Measurements from ENCODE around the gene COG1.

COG1 gene

DNA sequence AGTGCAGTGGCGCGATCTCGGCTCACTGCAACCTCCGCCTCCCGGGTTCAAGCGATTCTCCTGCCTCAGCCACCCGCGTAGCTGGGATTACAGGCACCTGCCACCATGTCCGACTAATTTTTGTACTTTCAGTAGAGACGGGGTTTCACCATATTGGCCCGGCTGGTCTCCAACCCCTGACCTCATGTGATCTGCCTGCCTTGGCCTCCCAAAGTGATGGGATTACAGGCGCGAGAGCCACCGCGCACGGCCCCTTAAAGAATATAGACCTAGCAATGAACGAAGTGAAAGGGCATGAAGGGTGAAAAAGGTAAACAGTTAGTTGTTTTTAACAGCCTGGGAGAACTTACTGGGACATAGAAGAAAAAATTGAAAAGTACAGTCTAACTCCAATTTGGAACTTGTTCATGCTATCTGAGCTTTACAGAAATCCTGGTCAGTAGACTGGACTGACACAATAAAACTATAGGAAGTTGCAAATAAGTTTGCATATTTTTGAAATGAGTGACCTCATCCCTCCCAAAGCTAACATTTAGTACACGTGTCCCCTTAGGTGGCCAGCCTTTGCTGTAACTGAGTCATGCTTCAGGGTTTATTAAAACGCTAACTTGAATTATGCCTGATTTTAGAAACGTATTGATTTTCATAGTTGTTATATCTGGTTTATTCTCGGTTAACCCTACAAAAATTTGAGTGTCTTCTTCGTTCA lies 1.8 kb downstream of the COG1 start:
- no peak for DNase-seq (ENCODE audit: low read depth)
- TF ChIP-seq, protein P1, sequence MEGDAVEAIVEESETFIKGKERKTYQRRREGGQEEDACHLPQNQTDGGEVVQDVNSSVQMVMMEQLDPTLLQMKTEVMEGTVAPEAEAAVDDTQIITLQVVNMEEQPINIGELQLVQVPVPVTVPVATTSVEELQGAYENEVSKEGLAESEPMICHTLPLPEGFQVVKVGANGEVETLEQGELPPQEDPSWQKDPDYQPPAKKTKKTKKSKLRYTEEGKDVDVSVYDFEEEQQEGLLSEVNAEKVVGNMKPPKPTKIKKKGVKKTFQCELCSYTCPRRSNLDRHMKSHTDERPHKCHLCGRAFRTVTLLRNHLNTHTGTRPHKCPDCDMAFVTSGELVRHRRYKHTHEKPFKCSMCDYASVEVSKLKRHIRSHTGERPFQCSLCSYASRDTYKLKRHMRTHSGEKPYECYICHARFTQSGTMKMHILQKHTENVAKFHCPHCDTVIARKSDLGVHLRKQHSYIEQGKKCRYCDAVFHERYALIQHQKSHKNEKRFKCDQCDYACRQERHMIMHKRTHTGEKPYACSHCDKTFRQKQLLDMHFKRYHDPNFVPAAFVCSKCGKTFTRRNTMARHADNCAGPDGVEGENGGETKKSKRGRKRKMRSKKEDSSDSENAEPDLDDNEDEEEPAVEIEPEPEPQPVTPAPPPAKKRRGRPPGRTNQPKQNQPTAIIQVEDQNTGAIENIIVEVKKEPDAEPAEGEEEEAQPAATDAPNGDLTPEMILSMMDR (IDR thresholded peaks at IDR 0.05; ENCODE audit: insufficient read depth, low read depth, low read length, missing control alignments): no peak
- no peak overlapping the region for H3K4me3 ChIP-seq (ENCODE audit: low read depth, low read length)

DNA sequence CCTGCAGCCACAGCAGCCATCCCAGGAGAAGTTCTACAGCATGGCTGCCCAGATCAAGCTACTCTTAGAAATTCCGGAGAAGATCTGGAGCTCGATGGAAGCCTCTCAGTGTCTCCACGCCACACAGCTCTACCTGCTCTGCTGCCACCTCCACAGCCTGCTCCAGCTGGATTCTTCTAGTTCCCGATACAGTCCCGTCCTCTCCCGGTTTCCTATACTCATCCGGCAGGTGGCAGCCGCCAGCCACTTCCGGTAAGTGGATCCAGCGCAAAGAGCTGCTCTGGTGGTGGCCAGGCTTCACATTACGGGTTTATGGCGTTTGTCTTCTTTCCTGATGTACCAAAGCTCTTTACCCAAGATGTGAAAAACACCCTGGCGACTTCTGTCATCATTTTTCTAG lies 3.6 kb downstream of the COG1 start:
- H3K4me3 ChIP-seq (ENCODE audit: low read depth, low read length): no peak overlapping the region
- DNase-seq (ENCODE audit: low read depth): peak; percentile 15
- TF ChIP-seq, protein P1 (IDR thresholded peaks at IDR 0.05; ENCODE audit: insufficient read depth, low read depth, low read length, missing control alignments): peak; percentile 13

DNA sequence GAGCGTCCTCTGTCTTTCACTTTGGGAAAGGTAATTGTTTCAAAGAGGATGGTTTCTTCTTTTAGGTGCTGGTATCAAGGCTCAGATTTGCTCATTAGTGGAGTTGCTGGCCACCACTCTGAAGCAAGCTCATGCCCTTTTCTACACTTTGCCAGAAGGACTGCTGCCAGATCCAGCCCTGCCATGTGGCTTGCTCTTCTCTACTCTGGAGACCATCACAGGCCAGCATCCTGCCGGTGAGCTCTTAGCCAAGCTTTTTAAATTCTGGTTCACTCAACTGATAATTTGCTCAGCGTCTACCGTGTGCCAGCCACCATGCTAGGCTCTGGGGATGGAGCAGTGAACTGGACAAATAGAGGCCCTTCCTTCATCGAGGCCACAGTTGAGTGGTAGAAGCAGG lies 4.3 kb downstream of the COG1 start:
- TF ChIP-seq, protein P1 (IDR thresholded peaks at IDR 0.05; ENCODE audit: insufficient read depth, low read depth, low read length, missing control alignments): no peak
- no peak overlapping the region for H3K4me3 ChIP-seq (ENCODE audit: low read depth, low read length)
- DNase-seq (ENCODE audit: low read depth): no peak

DNA sequence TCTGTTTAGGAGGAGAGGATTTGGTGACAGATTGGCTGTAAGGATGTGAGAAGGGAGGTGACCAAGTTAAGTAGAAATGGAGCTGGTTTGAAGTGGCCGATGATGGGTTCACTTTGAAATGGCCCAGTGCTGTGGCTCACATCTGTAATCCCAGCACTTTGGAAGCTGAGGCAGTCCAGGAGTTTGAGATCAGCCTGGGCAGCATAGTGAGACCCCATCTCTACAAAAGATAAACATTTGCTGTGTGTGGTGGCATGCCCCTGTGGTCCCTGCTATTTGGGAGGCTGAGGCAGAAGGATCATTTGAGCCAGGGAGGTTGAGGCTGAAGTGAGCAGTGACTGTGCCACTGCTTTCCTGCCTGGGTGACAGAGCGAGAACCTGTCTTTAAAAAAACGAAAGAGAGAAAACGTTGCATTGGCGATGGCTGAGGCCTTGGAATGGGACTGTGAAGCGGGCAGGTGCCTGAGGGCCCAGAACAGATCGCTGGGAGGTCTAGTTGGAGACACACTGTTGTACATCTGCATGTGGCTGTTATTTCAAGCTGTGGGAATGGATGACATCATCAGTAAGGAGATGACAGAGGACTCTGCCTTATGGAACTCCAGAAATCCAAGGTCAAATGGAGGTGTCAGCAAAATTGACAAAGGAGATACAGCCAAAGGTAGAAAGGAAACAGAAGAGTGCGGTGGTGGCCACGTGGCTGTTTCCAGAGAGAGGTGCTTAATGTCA lies 5.5 kb downstream of the COG1 start:
- no peak for DNase-seq (ENCODE audit: low read depth)
- TF ChIP-seq, protein P1 (IDR thresholded peaks at IDR 0.05; ENCODE audit: insufficient read depth, low read depth, low read length, missing control alignments): no peak
- H3K4me3 ChIP-seq (ENCODE audit: low read depth, low read length): no peak overlapping the region

DNA sequence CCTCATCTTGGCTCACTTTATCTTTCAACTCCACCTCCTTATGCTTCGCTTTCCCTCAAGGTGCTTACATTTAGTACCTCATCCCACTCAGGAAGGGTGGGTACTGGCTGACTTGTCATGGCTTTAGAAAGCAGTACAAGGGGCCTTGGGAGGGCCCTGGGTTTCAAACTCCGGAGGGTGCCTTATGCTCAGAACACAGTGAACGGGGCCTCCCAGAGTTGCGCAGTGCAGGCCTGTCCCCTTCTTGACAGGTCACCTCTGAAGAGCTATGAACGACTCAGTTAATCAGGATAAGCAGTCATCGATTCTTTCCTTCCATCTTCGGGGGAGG lies 6.0 kb downstream of the COG1 start:
- DNase-seq (ENCODE audit: low read depth): no peak
- no peak overlapping the region for H3K4me3 ChIP-seq (ENCODE audit: low read depth, low read length)
- TF ChIP-seq, protein P1 (IDR thresholded peaks at IDR 0.05; ENCODE audit: insufficient read depth, low read depth, low read length, missing control alignments): no peak

DNA sequence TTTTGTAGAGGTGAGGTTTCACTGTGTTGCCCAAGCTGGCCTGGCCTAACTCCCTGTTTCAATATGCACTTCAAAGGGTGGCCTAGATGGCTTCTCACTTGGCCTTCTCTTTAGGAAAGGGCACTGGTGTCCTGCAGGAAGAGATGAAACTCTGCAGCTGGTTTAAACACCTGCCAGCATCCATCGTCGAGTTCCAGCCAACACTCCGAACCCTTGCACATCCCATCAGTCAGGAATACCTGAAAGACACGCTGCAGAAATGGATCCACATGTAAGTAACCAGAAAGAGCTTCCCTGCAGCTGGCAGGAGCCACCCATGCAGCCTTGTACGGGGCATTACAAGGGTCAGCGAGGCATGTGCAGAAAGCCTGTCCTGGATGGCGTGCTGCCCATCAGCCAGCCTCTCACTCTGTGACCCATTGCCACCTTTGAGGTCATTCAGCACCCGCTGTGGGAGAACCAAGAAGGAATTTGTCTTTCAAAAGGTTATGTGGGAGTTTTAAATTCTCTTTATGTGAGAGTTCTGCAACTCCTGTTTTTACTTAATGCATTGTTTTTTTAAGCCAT lies 7.0 kb downstream of the COG1 start:
- TF ChIP-seq, protein P1 (IDR thresholded peaks at IDR 0.05; ENCODE audit: insufficient read depth, low read depth, low read length, missing control alignments): no peak
- no peak for DNase-seq (ENCODE audit: low read depth)

More for the DNA sequence above, 7.0 kb downstream of the COG1 start:
- no peak overlapping the region for H3K4me3 ChIP-seq (ENCODE audit: low read depth, low read length)

Data from GM12865 (cell line).